NCI-H2107 (cell line): Measurements from ENCODE around the gene HMGCS2.
"Not testable (repeated sequence)": the region's sequence is repeated elsewhere in the genome, so short reads cannot be mapped to it uniquely, and the experiment has no call there.

ENCODE experiments used
- DNase-seq: peaks from one replicate; lab custom pipeline; 2025; lab: John Stamatoyannopoulos, UW

HMGCS2 gene

DNA sequence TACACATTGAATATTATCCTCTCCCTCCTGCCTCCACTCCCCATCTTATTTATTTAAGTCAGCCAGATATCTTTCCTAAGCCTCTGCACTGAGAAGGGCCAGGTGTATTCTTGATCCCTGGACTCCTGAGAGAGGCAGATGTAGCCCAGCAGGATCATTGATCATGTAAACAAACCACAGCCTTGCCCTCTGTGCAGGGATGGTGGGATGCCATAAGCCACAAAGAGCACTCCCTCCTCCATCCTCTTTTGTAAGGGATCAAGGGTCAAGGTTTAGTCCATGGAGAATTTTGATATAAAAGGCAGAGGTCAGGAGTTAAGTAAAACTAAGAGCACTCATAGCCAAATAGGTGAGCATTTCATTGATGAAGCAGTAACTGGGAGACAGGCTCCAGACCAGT, 39.7 kb downstream of the HMGCS2 start:
- no peak for DNase-seq

DNA sequence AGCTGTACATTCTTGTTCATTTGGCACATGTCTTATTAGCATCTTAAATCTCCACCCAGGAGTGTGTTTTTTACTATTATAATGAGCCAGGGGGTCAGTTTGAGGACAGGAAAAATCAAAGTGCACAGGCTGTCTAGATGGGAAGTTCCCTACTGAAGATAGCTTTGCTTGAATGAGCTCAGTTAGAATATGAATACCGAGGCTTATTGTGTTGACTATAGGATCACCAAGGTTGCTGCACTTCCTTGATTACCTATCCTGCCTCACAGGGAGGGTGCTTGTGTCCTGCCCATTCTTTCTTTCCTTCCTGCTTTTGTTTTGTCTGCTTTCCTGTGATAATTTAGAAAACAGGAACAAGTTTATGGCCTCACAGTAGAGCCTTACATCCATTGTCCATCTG, 40.7 kb downstream of the HMGCS2 start:
- DNase-seq, result no peak

DNA sequence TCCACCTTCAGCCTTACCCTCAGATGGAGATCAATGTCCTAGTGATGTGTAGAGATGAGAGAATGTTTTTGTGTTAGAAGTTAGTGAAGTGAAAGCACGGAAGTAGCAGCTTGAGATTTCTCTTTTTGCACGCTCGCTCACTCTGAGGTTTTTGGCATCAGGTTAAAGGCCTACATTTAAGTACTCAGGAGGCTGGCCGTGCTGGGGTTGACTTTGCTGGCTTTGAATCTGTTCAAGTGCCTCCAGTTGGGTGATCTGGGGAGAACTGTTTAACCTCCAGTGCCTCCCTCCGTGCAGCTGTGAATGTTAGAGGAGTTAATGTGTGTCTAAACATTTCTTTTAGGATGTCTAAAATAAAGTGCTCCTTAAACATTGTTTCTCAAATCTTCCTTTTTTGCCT, 43.1 kb downstream of the HMGCS2 start:
- no peak for DNase-seq

DNA sequence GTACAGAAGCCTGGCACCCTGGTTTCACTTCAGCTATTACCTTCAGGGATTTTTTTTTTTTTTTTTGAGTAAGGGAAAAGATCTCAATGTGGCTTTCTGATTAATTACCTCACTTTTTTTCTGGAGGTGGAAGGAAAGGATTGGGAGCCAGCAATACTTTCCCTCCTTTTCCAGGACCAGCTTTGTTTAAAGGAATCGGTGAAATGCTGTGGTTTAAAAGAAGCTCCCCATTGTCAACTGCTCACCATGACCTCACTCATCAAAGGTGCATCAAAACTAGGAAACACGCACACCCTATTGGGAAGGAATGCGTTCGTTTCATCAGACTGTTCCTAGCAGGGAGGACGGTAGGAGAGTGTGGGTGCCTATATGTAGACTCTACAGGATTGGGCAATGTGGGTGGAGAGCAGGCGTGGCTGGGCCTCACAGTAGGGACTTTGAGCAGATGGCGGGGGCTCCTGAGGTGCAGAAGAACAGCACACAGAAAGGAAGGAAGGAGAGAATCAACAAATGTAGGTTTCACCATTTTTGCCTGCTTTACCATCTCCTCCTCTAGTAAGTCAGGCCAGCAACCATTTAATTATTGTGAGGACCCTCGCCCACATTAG, 44.0 kb downstream of the HMGCS2 start:
- no peak for DNase-seq

DNA sequence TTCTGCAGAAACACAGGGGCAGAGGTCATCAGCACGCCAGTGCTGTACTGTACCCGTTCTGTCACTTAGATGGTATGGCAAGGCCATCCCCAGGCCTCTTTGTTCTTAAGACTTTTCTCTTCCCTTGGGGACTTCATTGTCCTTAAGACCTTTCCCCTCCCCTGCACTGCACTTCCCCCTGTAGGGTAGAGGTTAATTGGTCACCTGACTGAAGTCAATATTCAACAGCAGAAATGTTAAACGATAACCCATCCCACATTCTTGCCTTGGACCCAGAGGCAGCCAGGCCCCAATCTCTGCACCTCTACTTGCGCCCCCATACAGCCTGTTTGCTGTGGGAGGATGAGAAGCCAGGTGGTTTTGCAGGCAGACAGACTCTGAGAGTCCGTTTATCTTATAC, 46.8 kb downstream of the HMGCS2 start:
- DNase-seq, result no peak

DNA sequence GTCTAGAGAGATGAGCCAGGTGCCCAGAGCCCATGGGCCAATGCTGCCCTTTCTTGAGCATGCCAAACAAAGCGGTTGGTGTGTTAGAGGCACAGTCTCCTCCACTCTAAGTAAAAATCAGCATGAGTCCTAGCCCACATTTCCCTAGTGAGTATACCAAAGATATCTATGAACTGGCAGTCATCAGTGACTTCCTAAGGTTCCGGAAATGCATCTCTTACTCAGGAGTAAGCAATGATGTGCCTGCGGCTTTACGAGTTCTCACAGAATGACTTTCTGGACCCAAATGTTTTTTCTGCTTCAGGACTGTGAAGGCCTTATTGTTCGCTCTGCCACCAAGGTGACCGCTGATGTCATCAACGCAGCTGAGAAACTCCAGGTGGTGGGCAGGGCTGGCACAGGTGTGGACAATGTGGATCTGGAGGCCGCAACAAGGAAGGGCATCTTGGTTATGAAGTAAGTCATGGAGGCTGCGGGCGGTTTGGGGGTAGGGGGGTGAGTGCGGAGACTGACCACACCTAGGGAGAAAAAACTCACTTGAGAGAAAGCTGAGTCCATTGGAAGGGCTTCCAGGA, 47.8 kb downstream of the HMGCS2 start:
- DNase-seq, result no peak

DNA sequence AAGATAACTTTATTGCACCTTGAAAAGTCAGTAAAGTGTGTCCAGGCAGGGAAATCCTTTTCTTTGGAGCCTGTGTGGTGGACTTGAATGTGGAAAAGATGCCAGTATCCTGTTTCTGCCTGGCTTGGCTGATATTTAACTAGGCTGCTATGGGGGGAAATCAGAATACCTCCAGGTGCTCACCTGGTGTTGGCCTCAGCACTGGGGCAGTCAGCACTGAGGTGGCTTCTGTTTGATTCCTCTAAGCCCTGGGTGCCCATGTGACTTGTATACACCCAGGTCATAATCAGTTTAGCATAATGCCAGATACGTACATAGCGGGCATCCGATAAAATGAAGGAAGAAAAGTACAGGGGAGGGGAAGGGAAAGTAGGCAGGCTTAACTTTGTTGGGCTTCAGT, 49.7 kb downstream of the HMGCS2 start:
- DNase-seq, result no peak

DNA sequence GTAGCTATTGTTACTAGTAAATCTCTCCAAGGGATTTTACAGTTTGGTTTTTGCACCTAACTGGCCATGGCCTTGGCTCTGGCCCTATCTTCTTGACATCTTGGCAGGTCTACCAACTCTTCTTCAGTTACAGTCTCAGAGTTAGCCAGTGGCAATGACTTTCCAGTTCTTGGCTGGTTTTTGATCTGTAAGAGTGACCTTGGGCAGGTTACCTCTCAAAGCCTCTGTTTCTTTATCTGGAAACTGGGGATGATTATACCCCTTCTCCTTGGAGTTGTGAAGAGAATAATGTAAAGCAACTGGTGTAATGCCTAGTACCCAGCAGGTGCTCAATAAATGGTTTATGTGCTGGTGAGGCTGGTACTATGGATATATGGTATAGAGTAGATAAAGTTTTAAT, 50.3 kb downstream of the HMGCS2 start:
- DNase-seq, result no peak

DNA sequence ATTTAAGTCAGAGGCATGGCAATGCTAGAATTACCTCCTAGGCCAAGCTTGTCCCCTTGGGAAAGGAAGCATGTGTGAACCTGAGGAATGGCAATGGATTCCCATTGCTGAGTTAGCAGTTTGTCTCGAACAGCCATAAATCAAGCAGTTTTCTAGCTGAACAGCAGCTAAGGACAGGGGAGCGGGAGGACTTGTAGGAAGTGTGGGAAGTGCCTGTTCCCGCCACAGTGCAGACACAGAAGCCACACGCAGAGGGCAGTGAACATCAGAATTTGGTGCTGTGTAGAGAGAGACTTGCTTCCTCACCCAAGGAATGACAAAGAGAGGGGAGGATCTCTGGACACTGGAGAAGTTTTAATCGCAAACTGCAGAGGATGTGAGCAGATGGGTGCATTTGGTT, 53.2 kb downstream of the HMGCS2 start:
- DNase-seq, result no peak

DNA sequence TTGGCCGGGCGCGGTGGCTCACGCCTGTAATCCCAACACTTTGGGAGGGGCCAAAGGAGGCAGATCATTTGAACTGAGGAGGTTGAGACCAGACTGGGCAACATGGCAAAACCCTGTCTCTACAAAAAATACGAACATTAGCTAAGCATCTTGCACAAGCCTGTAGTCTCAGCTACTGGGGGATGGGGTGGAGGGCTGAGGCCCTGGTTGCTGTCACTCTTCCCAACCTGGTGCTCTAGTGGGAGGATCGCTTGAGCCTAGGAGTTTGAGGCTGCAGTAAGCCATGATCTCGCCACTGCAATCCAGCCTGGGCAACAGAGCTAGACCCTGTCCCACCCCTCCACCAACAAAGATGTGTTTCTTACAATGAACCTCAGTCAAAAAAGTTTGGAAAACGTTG, 54.1 kb downstream of the HMGCS2 start:
- no peak for DNase-seq

DNA sequence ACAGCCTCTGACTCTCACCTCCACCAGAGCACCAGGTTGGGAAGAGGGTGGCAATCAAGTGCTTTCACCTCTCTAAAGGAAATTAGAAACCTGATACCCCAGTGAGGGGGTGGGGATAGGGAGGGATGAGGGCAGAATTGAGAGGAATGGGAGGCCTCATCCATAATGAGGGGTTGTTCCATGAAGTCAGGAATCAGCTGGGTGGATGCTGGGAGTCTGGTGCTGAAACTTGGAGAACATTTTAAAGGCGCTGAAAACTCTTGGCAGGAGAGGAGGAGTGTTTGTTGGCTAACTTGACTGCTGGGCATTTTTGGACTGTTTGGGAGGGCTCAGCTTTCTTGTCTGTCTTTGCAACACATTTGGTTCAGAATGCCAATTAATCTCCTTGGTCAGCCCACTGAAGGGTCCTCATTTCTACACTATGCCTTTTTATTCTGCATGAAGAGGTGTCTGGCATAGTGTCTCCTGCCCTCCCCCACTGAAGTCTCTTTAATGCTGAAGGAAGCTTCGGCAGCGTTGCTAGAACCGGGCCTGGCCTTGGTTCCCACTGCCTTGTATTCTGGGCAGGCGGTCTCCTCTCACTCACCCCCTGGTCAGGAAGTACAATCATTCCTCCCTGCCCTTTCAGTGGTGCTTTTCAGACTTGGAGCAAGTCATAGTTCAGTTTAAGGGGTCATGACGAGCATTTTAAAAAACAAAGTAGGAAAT, 54.8 kb downstream of the HMGCS2 start:
- DNase-seq, result no peak

DNA sequence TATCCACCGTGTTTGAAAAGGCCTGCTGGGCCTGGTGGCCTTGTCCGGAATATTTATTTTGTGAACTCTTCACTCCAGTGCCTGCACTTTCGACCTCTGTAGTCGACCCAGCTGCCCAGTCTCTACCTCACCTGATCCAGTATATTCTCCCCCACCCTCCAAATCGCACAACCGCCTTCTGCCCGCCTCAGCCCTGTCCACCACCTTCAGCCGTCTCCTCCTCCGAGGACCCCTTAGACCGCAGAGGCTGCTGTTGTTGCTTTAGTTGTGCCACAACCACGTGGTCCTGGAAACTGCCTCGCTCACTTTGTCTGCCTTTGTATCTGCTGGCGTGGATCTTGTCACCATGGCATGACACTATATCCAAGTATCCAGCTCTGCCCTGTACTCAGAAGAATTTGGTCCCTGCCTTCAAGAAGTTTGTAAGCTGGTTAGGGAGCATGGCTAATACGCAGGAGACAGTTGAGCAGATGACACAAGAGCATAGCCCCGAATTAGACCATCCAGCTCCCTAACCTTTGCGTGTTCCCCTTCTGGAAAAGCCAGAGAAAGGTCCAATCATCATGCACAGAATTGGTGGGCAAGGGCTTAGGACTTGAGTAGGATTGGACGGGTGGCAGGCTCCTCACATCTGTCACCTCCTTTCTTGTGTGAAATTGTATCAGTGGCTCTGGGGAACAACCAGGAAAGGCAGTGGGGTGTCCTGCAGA, 55.5 kb downstream of the HMGCS2 start:
- no peak for DNase-seq

DNA sequence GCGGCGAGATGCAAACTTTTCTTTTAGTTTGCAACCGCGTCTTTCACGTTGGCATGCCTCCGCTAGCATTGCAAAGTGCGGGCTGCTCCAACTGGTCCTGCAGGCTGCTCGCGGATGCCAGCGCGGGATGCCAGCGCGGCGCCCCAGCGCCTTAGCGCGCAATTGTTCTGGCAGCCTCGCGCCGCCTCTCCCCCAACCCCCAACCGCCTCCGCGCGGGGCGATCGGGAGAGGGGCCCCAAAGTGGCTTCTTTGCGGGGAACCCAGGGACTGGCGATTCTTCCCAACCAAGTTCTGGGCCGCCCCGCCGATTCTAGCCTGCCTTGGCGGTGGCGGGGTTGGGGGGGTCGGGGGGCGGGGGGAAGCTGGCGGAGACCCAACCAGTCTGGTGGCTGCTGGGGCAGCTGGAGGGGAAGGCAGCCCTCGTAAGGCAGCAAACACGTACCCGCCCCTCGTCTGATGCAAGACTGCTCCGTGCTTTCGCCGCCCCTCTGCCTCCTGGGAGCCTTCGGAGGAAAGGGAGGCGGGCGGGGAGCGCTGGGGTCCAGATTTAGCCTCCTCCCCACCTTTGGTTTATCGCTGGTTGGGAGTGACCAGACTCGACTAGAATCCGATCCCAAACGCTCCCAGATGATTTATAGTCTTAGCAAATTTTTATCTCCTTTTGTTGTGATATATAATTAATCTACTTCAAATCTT, 56.2 kb downstream of the HMGCS2 start:
- DNase-seq, result peak; percentile 58

DNA sequence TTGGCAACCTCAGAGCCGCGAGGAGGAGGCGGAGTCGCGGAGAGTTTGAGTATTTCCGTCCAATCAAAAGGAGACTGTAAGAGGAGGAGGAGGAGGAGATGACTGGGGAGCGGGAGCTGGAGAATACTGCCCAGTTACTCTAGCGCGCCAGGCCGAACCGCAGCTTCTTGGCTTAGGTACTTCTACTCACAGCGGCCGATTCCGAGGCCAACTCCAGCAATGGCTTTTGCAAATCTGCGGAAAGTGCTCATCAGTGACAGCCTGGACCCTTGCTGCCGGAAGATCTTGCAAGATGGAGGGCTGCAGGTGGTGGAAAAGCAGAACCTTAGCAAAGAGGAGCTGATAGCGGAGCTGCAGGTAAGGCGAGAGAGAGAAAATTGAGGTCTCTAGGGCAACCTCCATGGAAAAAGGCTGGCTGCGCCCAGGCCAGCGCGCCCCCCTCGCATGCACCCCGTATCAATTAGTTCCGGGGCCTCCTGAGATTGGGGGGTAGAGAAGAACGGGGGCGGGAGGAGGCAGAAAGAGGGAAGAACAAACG, 56.8 kb downstream of the HMGCS2 start, which contains the start of gene PHGDH:
Gene PHGDH, plus strand, starts transcription at position 131 of the 538 bp plus-strand sequence. Its CDS starts 89 bp downstream, at position 220.
- DNase-seq, result peak; percentile 70

DNA sequence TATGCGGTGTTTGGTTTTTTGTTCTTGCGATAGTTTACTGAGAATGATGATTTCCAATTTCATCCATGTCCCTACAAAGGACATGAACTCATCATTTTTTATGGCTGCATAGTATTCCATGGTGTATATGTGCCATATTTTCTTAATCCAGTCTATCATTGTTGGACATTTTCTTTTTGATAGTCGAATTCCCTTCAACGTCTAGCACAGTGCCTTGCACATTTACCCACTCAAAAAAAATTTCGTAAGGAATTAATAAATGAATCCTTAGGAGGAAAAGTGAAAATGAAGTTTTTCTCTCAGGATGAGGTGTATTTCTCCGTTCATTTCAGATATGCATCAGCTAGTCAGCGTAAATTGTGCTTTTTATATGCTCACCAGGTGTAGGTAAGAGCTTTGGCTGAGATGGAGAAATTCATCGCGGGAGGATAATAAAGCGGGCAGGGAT, 57.3 kb downstream of the HMGCS2 start:
- DNase-seq, result not testable (repeated sequence)

DNA sequence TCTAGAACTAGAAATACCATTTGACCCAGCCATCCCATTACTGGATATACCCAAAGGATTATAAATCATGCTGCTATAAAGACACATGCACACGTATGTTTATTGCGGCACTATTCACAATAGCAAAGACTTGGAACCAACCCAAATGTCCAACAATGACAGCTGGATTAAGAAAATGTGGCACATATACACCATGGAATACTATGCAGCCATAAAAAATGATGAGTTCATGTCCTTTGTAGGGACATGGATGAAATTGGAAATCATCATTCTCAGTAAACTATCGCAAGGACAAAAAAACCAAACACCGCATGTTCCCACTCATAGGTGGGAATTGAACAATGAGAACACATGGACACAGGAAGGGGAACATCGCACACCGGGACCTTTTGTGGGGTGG, 62.1 kb downstream of the HMGCS2 start:
- not testable (repeated sequence) for DNase-seq

DNA sequence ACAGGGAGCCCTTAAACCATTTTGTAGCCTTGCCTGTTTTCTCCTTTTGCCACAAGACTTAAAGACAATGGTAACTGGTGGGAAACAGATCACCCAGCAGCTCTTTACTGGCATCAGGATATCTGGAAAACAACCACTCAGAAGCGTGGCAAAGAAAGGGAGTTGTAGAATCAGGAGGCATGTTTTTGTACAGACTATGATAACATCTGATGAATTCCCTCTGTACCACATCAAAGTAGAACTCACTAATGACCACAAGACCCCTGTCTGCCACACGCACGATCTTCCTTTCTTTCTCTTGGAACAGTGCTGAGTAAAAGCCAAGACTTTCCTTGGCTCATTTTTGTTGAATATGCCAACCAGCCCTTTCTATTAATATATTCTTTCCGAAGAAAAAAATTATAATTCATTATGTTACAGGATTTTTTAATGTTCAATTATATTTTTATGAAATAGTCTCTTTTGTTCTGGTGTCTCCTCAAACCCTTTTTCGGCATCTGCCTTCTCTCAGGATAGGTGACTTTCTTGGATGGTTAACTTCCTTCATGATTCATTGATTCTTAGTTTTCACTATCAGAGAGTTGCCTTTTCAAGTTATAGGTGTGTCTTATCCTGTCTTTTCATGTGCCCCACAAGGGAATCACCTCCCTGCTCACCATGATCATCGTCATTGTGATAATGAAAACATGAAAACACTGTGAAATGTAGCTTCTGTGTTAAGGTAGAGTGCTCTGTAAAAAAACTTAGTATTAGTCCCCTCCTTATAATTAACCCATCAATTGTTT, 64.8 kb downstream of the HMGCS2 start:
- no peak for DNase-seq

DNA sequence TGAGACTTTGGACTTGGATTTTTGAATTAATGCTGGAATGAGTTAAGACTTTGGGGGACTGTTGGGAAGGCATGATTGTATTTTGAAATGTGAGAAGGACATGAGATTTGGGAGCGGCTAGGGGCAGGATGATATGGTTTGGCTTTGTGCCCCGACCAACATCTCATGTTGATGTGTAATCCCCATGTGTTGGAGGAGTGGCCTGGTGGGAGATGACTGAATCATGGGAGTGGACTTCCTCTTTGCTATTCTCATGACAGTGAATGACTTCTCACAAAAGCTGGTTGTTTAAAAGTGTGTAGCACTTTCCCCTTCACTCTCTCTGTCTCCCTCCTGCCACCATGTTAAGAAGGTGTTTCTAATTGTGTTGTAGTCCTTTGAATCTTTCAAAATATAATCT, 66.3 kb downstream of the HMGCS2 start:
- no peak for DNase-seq

DNA sequence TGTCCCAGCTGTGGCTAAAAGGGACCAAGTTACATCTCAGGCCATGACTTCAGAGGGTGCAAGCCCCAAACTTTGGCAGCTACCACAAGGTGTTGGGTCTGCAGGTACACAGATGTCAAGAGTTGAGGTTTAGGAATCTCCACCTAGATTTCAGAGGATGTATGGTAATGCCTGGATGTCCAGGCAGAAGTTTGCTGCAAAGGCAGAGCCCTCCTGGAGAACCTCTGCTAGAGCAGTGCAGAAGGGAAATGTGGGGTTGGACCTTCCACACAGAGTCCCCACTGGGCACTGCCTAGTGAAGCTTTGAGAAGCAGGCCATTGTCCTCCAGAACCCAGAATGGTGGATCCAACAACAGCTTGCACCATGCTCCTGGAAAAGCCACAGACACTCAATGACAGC, 67.0 kb downstream of the HMGCS2 start:
- no peak for DNase-seq

DNA sequence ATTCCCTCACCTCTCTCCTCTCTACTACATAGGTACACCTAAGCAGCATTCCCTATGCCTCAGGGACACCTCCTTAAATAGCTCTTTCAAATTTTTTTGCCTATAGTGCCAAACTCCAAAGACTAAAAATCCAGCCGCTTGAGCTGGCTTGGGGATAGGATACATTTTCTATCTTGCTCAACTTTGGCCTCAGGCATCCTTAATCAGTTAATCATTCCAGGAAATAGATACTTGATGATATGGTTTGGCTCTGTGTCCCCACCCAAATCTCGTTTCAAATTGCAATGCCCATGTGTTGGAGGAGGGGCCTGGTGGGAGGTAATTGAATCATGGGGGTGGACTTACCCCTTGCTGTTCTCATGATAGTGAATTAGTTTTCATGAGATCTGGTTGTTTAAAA, 68.4 kb downstream of the HMGCS2 start:
- DNase-seq, result no peak
